Measurements from ENCODE around the gene EME2. TPM values are rescaled to one million over a fixed set of nuclear protein-coding genes. Genes with fewer than 3 reads are reported as not detected.

The EME2 gene
- total and polyA plus RNA-seq, 2 experiments from 2014 or later = 4.1 to 15.0 TPM

GRCh38 chr16:1765826-1766225 lies 6.8 kb upstream of the EME2 start:
- Mint-ChIP-seq H3K27me3 (ENCODE audit: insufficient read depth, low read depth, poor library complexity) (peaks cover 18% of the 10 kb centered on the region), H3K36me3 (ENCODE audit: low read depth) (peaks cover 18% of the 10 kb centered on the region; the same call in 2 of the 3 replicates), H3K9me3 (no peaks in the 10 kb centered on the region), H3K4me1 (peaks cover 5% of the 10 kb centered on the region), H3K27ac (no peak overlapping the region), H3K4me3 (no peak overlapping the region)
- H3K4me1 ChIP-seq (ENCODE audit: insufficient read depth) = peaks cover 4% of the 10 kb centered on the region
- H3F3A ChIP-seq (replicated peaks; ENCODE audit: low read depth) = peaks cover 8% of the 10 kb centered on the region; the same call in 1 of the 2 replicates
- H3K79me2 ChIP-seq (replicated peaks; ENCODE audit: insufficient read depth) = no peaks in the 10 kb centered on the region
- ATAC-seq (no peak), DNase-seq (ENCODE audit: low spot score) (no peak)
- no peak overlapping the region for H3K4me3 ChIP-seq
- H3K27ac ChIP-seq (ENCODE audit: low read depth) = no peak overlapping the region
- H3K36me3 ChIP-seq (ENCODE audit: insufficient read depth) = no peaks in the 10 kb centered on the region
- no peak overlapping the region for H3K4me2 ChIP-seq
- no peaks in the 10 kb centered on the region; the same call in 1 of the 2 replicates for H4K20me1 ChIP-seq (replicated peaks; ENCODE audit: insufficient read depth)
- no peaks in the 10 kb centered on the region for H3K9me2 ChIP-seq (ENCODE audit: insufficient read depth)
- no peaks in the 10 kb centered on the region for H3K27me3 ChIP-seq (ENCODE audit: insufficient read depth)
- TF ChIP-seq REST (IDR thresholded peaks at IDR 0.05; ENCODE audit: unreplicated experiment) = no peak
- TF ChIP-seq JUNB (IDR thresholded peaks at IDR 0.05; ENCODE audit: unreplicated experiment) = no peak
- TF ChIP-seq STAT1 (IDR thresholded peaks at IDR 0.05; ENCODE audit: unreplicated experiment) = no peak
- TF ChIP-seq ZNF462 (CRISPR knock-in tag; IDR thresholded peaks at IDR 0.05) = no peak
- no peak for TF ChIP-seq EZH2 (IDR thresholded peaks at IDR 0.05; ENCODE audit: low read depth, unreplicated experiment)
- TF ChIP-seq CREB1 (CRISPR knock-in tag; IDR thresholded peaks at IDR 0.05; ENCODE audit: low read depth) = no peak
- TF ChIP-seq EZH2phosphoT487 (IDR thresholded peaks at IDR 0.05; ENCODE audit: unreplicated experiment) = no peak
- no peak for TF ChIP-seq ZNF114 (CRISPR knock-in tag; IDR thresholded peaks at IDR 0.05)
- TF ChIP-seq POLR2AphosphoS5 (IDR thresholded peaks at IDR 0.05; ENCODE audit: low read depth) = no peak
- TF ChIP-seq CTCF (conservative IDR thresholded peaks at IDR 0.05; ENCODE audit: low read depth in 2 of 2) = no peak
- TF ChIP-seq NANOG (IDR thresholded peaks at IDR 0.05; ENCODE audit: borderline replicate concordance) = no peak
- no peak for TF ChIP-seq ZNF331 (CRISPR knock-in tag; IDR thresholded peaks at IDR 0.05; ENCODE audit: low read depth)
- TF ChIP-seq ETS1 (IDR thresholded peaks at IDR 0.05) = no peak
- no peak overlapping the region for H2AFZ ChIP-seq

All from GM23338 (cell line).